Neural cell (in vitro differentiated cells): ENCODE measurements around the gene ZFYVE28. TPM values are rescaled to one million over a fixed set of nuclear protein-coding genes. Genes with fewer than 3 reads are reported as not detected.

ENCODE experiments used
- H2AFZ ChIP-seq: fragments of 200-600, 300-800 bp; sonication (generic), shearing (Covaris generic); 2 replicates; pipeline ENCODE4 v1.6.0; 2014; ENCODE audit warnings: low read depth, mild to moderate bottlenecking, antibody characterized with exemption, low read length, moderate library complexity
- H3F3A ChIP-seq: fragments of 200-600 bp; shearing (Covaris generic); 2 replicates; pipeline ENCODE4 v1.6.1; 2016; ENCODE audit warnings: mild to moderate bottlenecking, moderate library complexity, mixed read lengths, antibody characterized with exemption, low read length; ENCODE audit not compliant: insufficient read depth, poor library complexity, severe bottlenecking
- H3K27ac ChIP-seq: fragments of 200-600, 300-800 bp; sonication (generic), shearing (Covaris generic); 2 replicates; pipeline ENCODE4 v1.5.1; 2014; ENCODE audit warnings: mild to moderate bottlenecking, low read length, moderate library complexity
- H3K27me3 ChIP-seq: fragments of 300-800, 200-600 bp; sonication (generic), shearing (Covaris generic); 2 replicates; pipeline ENCODE4 v1.6.0; 2014; ENCODE audit warnings: mild to moderate bottlenecking, low read depth, low read length, moderate library complexity; ENCODE audit not compliant: insufficient read depth
- H3K36me3 ChIP-seq: fragments of 300-800, 200-600 bp; sonication (generic), shearing (Covaris generic); 2 replicates; pipeline ENCODE4 v1.5.1; 2014; ENCODE audit warnings: mild to moderate bottlenecking, antibody characterized with exemption, low read length, moderate library complexity; ENCODE audit not compliant: insufficient read depth
- H3K4me2 ChIP-seq: fragments of 300-800, 200-600 bp; sonication (generic), shearing (Covaris generic); 2 replicates; pipeline ENCODE4 v1.6.0; 2014; ENCODE audit warnings: mild to moderate bottlenecking, low read length
- H3K4me3 ChIP-seq: fragments of 300-800, 200-600 bp; sonication (generic), shearing (Covaris generic); 2 replicates; pipeline ENCODE4 v1.5.1; 2014; ENCODE audit warnings: mild to moderate bottlenecking, low read length, moderate library complexity
- H3K79me2 ChIP-seq: fragments of 200-600 bp; shearing (Covaris generic); replicated peaks from 2 replicates; pipeline ENCODE4 v1.6.0; 2014; ENCODE audit warnings: mild to moderate bottlenecking, low read length, moderate library complexity; ENCODE audit not compliant: insufficient read depth
- H3K9ac ChIP-seq: fragments of 300-800, 200-600 bp; sonication (generic), shearing (Covaris generic); 2 replicates; pipeline ENCODE4 v1.6.1; 2016; ENCODE audit warnings: mild to moderate bottlenecking, low read length, mixed read lengths
- H3K9me2 ChIP-seq: fragments of 200-600 bp; shearing (Covaris generic); 2 replicates; pipeline ENCODE4 v1.6.1; 2016; ENCODE audit warnings: mild to moderate bottlenecking, low read length, mixed read lengths; ENCODE audit not compliant: insufficient read depth
- H3K9me3 ChIP-seq: fragments of 200-600, 300-800 bp; sonication (generic), shearing (Covaris generic); 2 replicates; pipeline ENCODE4 v1.6.1; 2016; ENCODE audit warnings: mild to moderate bottlenecking, mixed run types, low read length, moderate library complexity, mixed read lengths
- H4K20me1 ChIP-seq: fragments of 200-600 bp; shearing (Covaris generic); 2 replicates; pipeline ENCODE4 v1.6.1; 2016; ENCODE audit warnings: mild to moderate bottlenecking, mixed run types; ENCODE audit not compliant: insufficient read depth
- CTCF ChIP-seq: fragments of 450-650 bp; IDR thresholded peaks from 2 replicates; pipeline ENCODE4 v1.5.1; 2014; ENCODE audit warnings: antibody characterized with exemption, mild to moderate bottlenecking, moderate library complexity; ENCODE audit not compliant: poor library complexity, severe bottlenecking
- EP300 ChIP-seq: fragments of 450-650 bp; conservative IDR thresholded peaks from 2 replicates; pipeline ENCODE4 v1.6.1; 2014; ENCODE audit warnings: antibody characterized with exemption, mild to moderate bottlenecking, moderate library complexity; ENCODE audit not compliant: poor library complexity, severe bottlenecking
- EZH2 ChIP-seq: fragments of 200-600, 300-800 bp; shearing (Covaris generic), sonication (generic); IDR thresholded peaks from 2 replicates; pipeline ENCODE4 v1.6.1; 2014; ENCODE audit warnings: antibody characterized with exemption, low read length, borderline replicate concordance, mild to moderate bottlenecking; ENCODE audit not compliant: insufficient read depth, poor library complexity, severe bottlenecking
- MXI1 ChIP-seq: fragments of 450-650 bp; conservative IDR thresholded peaks from 2 replicates; pipeline ENCODE4 v1.6.1; 2014; ENCODE audit warnings: antibody characterized with exemption, mild to moderate bottlenecking; ENCODE audit not compliant: poor library complexity, severe bottlenecking
- POLR2AphosphoS5 ChIP-seq: IDR thresholded peaks from 2 replicates; pipeline ENCODE4 v1.6.1; 2012
- RAD21 ChIP-seq: fragments of 450-650 bp; conservative IDR thresholded peaks from 2 replicates; pipeline ENCODE4 v1.6.1; 2014; ENCODE audit warnings: antibody characterized with exemption, mild to moderate bottlenecking, moderate library complexity
- REST ChIP-seq: IDR thresholded peaks from 2 replicates; pipeline ENCODE4 v1.6.1; 2012; ENCODE audit warnings: borderline replicate concordance
- SMC3 ChIP-seq: fragments of 450-650 bp; conservative IDR thresholded peaks from 2 replicates; pipeline ENCODE4 v1.6.1; 2014; ENCODE audit warnings: antibody characterized with exemption, mild to moderate bottlenecking, moderate library complexity; ENCODE audit not compliant: poor library complexity
- TAF1 ChIP-seq: IDR thresholded peaks from 2 replicates; pipeline ENCODE4 v1.6.1; 2012; ENCODE audit warnings: low read depth
- polyA plus RNA-seq: library from polyadenylated mRNA; depleted of rRNA; stranded (reverse); fragments of >200 nt; gene quantifications from 2 replicates; pipeline ENCODE4 v1.2.3, GENCODE V29; 2014

Gene ZFYVE28
- polyA plus RNA-seq, 1 donor from 2014 or later, result 2.4 TPM

GRCh38 chr4:2265113-2266110, 153.0 kb downstream of the ZFYVE28 start:
- no peak overlapping the region for H2AFZ ChIP-seq
- H4K20me1 ChIP-seq, result peaks cover 6% of the 10 kb centered on the region
- no peak overlapping the region for H3K27ac ChIP-seq
- H3K4me3 ChIP-seq, result no peak overlapping the region
- no peaks in the 10 kb centered on the region for H3K27me3 ChIP-seq
- no peak overlapping the region for H3K9ac ChIP-seq
- H3K79me2 ChIP-seq, result peaks cover 12% of the 10 kb centered on the region
- H3K4me2 ChIP-seq, result no peak overlapping the region
- no peaks in the 10 kb centered on the region for H3K9me3 ChIP-seq
- no peaks in the 10 kb centered on the region for H3F3A ChIP-seq
- H3K9me2 ChIP-seq, result no peaks in the 10 kb centered on the region
- H3K36me3 ChIP-seq, result no peaks in the 10 kb centered on the region
- no peak for TF ChIP-seq SMC3
- TF ChIP-seq EZH2, result no peak
- TF ChIP-seq REST, result no peak

- no peak overlapping the region for H3K27ac ChIP-seq
- peaks cover 14% of the 10 kb centered on the region for H4K20me1 ChIP-seq
- H3K4me3 ChIP-seq, result no peak overlapping the region
- no peaks in the 10 kb centered on the region for H3K27me3 ChIP-seq
- no peak overlapping the region for H2AFZ ChIP-seq
- no peaks in the 10 kb centered on the region for H3K36me3 ChIP-seq
- H3K4me2 ChIP-seq, result no peak overlapping the region
- TF ChIP-seq REST (no peak), POLR2AphosphoS5 (no peak), MXI1 (no peak), EZH2 (no peak), RAD21 (no peak), CTCF (no peak), SMC3 (no peak), EP300 (no peak), TAF1 (no peak)
- no peaks in the 10 kb centered on the region for H3F3A ChIP-seq
- peaks cover 21% of the 10 kb centered on the region for H3K79me2 ChIP-seq
- no peaks in the 10 kb centered on the region for H3K9me3 ChIP-seq
- H3K9me2 ChIP-seq, result no peaks in the 10 kb centered on the region
- H3K9ac ChIP-seq, result no peak overlapping the region
These were observed 153.9 kb downstream of the ZFYVE28 start for GRCh38 chr4:2264481-2265041.
